ENCODE results near the gene PCGF2. TPM values are rescaled to one million over a fixed set of nuclear protein-coding genes. Genes with fewer than 3 reads are reported as not detected.

Gene PCGF2
- total and polyA plus RNA-seq, 7 experiments from 2014 or later = 0.09 to 2.7 (median 0.34) TPM; not detected in 4

DNA sequence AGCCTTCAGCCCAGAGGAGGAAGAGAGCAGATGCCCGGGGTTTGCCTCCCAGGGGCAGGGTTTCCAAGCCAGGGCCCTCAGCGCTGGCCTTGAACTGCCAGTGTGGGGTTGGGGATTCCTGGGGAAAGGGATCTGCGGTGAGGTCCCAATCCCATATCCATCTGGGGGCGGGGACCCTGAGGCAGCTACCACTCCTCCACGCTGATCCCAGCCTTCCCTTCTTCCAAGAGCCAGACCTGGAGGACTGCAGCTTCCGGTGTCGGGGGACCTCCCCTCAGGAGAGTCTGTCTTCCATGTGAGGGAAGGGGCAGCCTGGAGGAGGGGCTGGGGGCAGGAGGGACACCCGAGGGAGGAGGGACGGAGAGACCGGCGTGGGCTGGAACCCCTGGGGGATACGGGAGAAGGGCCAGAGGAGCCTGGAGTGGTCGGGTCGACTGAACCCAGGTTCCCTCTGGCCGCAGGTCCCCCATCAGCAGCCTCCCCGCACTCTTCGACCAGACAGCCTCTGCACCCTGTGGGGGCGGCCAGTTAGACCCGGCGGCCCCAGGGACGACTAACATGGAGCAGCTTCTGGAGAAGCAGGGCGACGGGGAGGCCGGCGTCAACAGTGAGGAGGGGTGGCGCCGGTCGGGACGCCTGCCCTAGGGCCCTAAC lies 28.7 kb downstream of the PCGF2 start:
- ATAC-seq (no peak), DNase-seq (no peak)
- H3K27me3 Mint-ChIP-seq = no peaks in the 10 kb centered on the region
- H3K36me3 Mint-ChIP-seq = peaks cover 0 to 42% (median 22%) of the 10 kb centered on the region in 5 donors
- Histone ChIP-seq H3K9me3 (ENCODE audit: control insufficient read depth in 2 of 3, low read length in 3 of 3) (no peaks in the 10 kb centered on the region), H3K36me3 (ENCODE audit: control insufficient read depth in 2 of 3, insufficient read depth in 3 of 3, low read length in 3 of 3) (peaks cover 26 to 95% (median 30%) of the 10 kb centered on the region in 3 experiments), H3K27me3 (ENCODE audit: control insufficient read depth in 2 of 2, insufficient read depth in 2 of 2, low read length in 2 of 2) (no peaks in the 10 kb centered on the region), H3K4me1 (ENCODE audit: control insufficient read depth in 2 of 2, insufficient read depth in 2 of 2, low read length in 2 of 2) (peaks cover 0 to 3% of the 10 kb centered on the region in 2 donors), H3K4me3 (ENCODE audit: low read length) (no peak overlapping the region), H3K27ac (ENCODE audit: low read depth, low read length) (peak overlapping the region; percentile 14)
- intact Hi-C loops (cut with micrococcal nuclease) = no loop called here
- no peak overlapping the region for H3K4me3 Mint-ChIP-seq
- ChIA-PET CTCF (interaction anchor here (1.0 to 1.4 kb wide), 2 partner anchors 16 to 42 kb away, joined by 5 to 7 read pairs; no protein-coding TSS in a partner anchor), POLR2A (interaction anchor here (0.8 to 15.9 kb wide), 6 partner anchors 9 to 35 kb away, joined by 3 to 317 read pairs (median 5); partner anchors contain the start of genes MLLT6 and PSMB3)
- peak overlapping the region in 6 of 9 donors; percentile 53 to 83 (median 72) for H3K27ac Mint-ChIP-seq
- peaks cover 24 to 61% (median 38%) of the 10 kb centered on the region in 7 donors for H3K4me1 Mint-ChIP-seq
- no peaks in the 10 kb centered on the region for H3K9me3 Mint-ChIP-seq

DNA sequence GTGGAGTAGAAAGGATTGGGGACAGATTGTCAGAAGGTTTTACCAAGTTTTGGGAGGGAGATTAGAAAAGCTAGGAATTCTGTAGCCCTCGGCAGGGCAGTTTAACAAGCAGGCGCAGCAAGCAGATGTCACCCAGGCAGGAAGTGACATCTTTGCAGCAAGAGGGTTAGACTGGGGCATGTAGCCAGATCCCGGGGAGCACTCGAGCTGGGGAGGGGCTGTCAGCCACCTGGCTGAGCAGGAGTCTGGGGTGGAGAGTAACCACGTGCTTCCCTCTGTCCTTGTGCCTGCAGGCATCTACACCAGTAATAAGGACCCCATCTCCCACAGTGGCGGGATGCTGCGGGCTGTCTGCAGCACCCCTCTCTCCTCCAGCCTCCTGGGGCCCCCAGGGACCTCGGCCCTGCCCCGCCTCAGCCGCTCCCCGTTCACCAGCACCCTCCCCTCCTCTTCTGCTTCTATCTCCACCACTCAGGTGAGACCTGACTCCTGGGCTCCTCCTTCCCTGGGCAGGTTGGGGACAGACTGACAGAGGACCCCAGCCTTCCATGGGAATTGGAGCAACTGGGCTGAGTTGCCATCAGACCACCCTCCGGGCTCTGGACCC lies 30.9 kb downstream of the PCGF2 start:
- intact Hi-C loops (cut with micrococcal nuclease) = no loop called here
- POLR2A ChIA-PET = interaction anchor here (0.9 to 15.9 kb wide), 4 partner anchors 8 to 14 kb away, joined by 4 to 317 read pairs (median 28); partner anchors contain the start of gene MLLT6
- Histone ChIP-seq H3K9me3 (ENCODE audit: control insufficient read depth in 2 of 3, low read length in 3 of 3) (no peaks in the 10 kb centered on the region), H3K27me3 (ENCODE audit: control insufficient read depth in 2 of 2, insufficient read depth in 2 of 2, low read length in 2 of 2) (no peaks in the 10 kb centered on the region), H3K27ac (ENCODE audit: low read depth, low read length) (no peak overlapping the region), H3K4me3 (ENCODE audit: low read length) (no peak overlapping the region), H3K4me1 (ENCODE audit: control insufficient read depth in 2 of 2, insufficient read depth in 2 of 2, low read length in 2 of 2) (peaks cover 0 to 3% of the 10 kb centered on the region in 2 donors), H3K36me3 (ENCODE audit: control insufficient read depth in 2 of 3, insufficient read depth in 3 of 3, low read length in 3 of 3) (peaks cover 26 to 99% (median 38%) of the 10 kb centered on the region in 3 experiments)
- H3K36me3 Mint-ChIP-seq = peaks cover 0 to 49% (median 22%) of the 10 kb centered on the region in 5 donors
- peaks cover 18 to 46% (median 34%) of the 10 kb centered on the region in 7 donors for H3K4me1 Mint-ChIP-seq
- H3K4me3 Mint-ChIP-seq = peak overlapping the region in 1 of 10 donors; percentile 41
- CTCF ChIA-PET = interaction anchor here (1.2 kb wide), 1 partner anchor 11 kb away, joined by 4 read pairs; no protein-coding TSS in a partner anchor
- no peaks in the 10 kb centered on the region for H3K27me3 Mint-ChIP-seq
- peak overlapping the region; percentile 42 to 81 (median 67) for H3K27ac Mint-ChIP-seq
- no peaks in the 10 kb centered on the region for H3K9me3 Mint-ChIP-seq
- DNase-seq (no peak), ATAC-seq (no peak)

DNA sequence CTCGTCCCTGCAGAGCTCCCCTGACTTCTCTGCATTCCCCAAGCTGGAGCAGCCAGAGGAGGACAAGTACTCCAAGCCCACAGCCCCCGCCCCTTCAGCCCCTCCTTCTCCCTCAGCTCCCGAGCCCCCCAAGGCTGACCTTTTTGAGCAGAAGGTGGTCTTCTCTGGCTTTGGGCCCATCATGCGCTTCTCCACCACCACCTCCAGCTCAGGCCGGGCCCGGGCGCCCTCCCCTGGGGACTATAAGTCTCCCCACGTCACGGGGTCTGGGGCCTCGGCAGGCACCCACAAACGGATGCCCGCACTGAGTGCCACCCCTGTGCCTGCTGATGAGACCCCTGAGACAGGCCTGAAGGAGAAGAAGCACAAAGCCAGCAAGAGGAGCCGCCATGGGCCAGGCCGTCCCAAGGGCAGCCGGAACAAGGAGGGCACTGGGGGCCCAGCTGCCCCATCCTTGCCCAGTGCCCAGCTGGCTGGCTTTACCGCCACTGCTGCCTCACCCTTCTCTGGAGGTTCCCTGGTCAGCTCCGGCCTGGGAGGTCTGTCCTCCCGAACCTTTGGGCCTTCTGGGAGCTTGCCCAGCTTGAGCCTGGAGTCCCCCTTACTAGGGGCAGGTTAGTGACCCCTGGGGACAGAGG lies 31.6 kb downstream of the PCGF2 start:
- peaks cover 0 to 3% of the 10 kb centered on the region in 2 donors for H3K4me1 ChIP-seq (ENCODE audit: control insufficient read depth in 2 of 2, insufficient read depth in 2 of 2, low read length in 2 of 2)
- H3K27ac Mint-ChIP-seq = peak overlapping the region in 6 of 9 donors; percentile 47 to 81 (median 76)
- no peak for DNase-seq
- H3K4me3 ChIP-seq (ENCODE audit: low read length) = no peak overlapping the region
- no peak for ATAC-seq
- intact Hi-C loops (cut with micrococcal nuclease) = no loop called here
- peak overlapping the region in 1 of 10 donors; percentile 41 for H3K4me3 Mint-ChIP-seq
- H3K27ac ChIP-seq (ENCODE audit: low read depth, low read length) = no peak overlapping the region
- no peaks in the 10 kb centered on the region for H3K9me3 Mint-ChIP-seq
- peaks cover 18 to 48% (median 36%) of the 10 kb centered on the region in 7 donors for H3K4me1 Mint-ChIP-seq
- peaks cover 25 to 99% (median 33%) of the 10 kb centered on the region in 3 experiments for H3K36me3 ChIP-seq (ENCODE audit: control insufficient read depth in 2 of 3, insufficient read depth in 3 of 3, low read length in 3 of 3)
- no peaks in the 10 kb centered on the region for H3K27me3 Mint-ChIP-seq
- peaks cover 0 to 51% (median 22%) of the 10 kb centered on the region in 5 donors for H3K36me3 Mint-ChIP-seq
- ChIA-PET POLR2A (interaction anchor here (0.9 to 15.9 kb wide), 5 partner anchors 8 to 15 kb away, joined by 4 to 317 read pairs (median 4); partner anchors contain the start of gene MLLT6), CTCF (interaction anchor here (1.1 to 1.2 kb wide), 2 partner anchors 12 to 18 kb away, joined by 4 to 6 read pairs; no protein-coding TSS in a partner anchor)
- no peaks in the 10 kb centered on the region for H3K9me3 ChIP-seq (ENCODE audit: control insufficient read depth in 2 of 3, low read length in 3 of 3)
- no peaks in the 10 kb centered on the region for H3K27me3 ChIP-seq (ENCODE audit: control insufficient read depth in 2 of 2, insufficient read depth in 2 of 2, low read length in 2 of 2)

DNA sequence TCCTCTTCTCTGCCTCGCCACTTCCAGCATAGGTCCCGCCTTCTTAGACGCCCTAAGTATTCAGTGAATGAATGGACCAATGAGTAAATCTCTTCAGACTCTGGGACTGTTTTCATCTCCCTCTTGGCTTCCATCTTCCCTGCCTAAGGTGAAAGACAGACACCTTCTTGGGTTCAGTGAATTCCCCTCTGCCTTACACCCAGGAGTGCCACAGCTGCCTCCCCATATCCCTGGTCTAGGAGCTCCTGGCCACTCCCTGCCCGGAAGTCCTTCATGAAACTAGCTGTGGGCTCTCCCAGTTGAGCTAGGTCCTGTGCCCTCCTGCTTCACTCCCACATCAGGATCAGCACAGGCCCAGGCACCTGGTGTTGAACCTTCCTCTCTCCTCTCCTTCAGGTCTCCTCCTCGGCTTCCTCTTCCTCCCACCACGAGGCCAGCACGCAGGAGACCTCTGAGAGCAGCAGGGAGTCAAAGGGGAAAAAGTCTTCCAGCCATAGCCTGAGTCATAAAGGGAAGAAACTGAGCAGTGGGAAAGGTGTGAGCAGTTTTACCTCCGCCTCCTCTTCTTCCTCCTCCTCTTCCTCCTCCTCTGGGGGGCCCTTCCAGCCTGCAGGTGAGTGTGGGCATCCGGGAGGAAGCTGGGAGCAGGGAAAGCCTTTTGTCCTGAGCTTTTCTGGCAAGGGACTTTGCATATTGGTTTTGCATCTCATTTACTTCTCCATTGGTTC lies 32.8 kb downstream of the PCGF2 start:
- no peak for DNase-seq
- ChIA-PET CTCF (interaction anchor here (1.1 to 2.6 kb wide), 2 partner anchors 12 to 19 kb away, joined by 6 to 9 read pairs; no protein-coding TSS in a partner anchor), POLR2A (interaction anchor here (1.9 to 15.9 kb wide), 3 partner anchors 8 to 13 kb away, joined by 4 to 317 read pairs (median 53); partner anchors contain the start of gene MLLT6)
- H3K27me3 ChIP-seq (ENCODE audit: control insufficient read depth in 2 of 2, insufficient read depth in 2 of 2, low read length in 2 of 2) = no peaks in the 10 kb centered on the region
- H3K4me1 ChIP-seq (ENCODE audit: control insufficient read depth in 2 of 2, insufficient read depth in 2 of 2, low read length in 2 of 2) = peaks cover 0 to 3% of the 10 kb centered on the region in 2 donors
- H3K27ac ChIP-seq (ENCODE audit: low read depth, low read length) = no peak overlapping the region
- Mint-ChIP-seq H3K4me3 (no peak overlapping the region), H3K4me1 (peaks cover 18 to 49% (median 37%) of the 10 kb centered on the region in 7 donors), H3K9me3 (no peaks in the 10 kb centered on the region), H3K27ac (peak overlapping the region in 7 of 9 donors; percentile 12 to 74 (median 61)), H3K27me3 (no peaks in the 10 kb centered on the region), H3K36me3 (peaks cover 0 to 52% (median 17%) of the 10 kb centered on the region in 5 donors)
- H3K4me3 ChIP-seq (ENCODE audit: low read length) = no peak overlapping the region
- intact Hi-C loops (cut with micrococcal nuclease) = no loop called here
- ATAC-seq = no peak
- peaks cover 19 to 99% (median 26%) of the 10 kb centered on the region in 3 experiments for H3K36me3 ChIP-seq (ENCODE audit: control insufficient read depth in 2 of 3, insufficient read depth in 3 of 3, low read length in 3 of 3)
- no peaks in the 10 kb centered on the region for H3K9me3 ChIP-seq (ENCODE audit: control insufficient read depth in 2 of 3, low read length in 3 of 3)

DNA sequence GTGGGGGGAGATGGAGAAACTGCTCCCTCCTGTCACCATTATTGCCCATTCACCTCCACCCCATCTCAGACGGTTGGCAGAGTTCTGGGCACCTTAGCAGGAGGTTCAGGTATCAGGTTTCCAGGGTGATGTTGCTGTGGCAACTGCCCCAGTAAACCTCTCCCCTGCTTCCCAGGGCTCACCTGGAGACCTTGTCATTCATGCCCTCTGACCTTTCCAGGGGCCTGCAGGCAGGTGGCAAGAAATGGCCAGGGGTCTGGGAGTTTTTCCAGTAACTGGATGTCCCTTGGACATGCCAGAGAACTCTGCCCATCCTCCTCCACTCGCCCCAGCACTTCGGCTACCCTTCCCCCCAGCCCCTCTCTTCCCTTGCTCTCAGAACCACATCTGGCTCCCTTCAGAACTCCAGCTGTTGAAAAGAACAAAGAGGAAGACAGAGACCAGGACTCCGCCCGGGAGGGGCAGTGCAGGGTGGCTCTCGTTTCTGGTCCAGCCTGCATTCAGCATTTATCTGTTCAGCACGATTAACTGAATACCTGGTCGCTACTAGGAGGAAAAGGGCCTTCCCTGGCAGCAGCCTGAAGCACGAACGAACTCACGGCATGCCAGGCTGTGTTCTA lies 34.6 kb downstream of the PCGF2 start:
- ChIA-PET CTCF (interaction anchor here (2.6 kb wide), 1 partner anchor 14 kb away, joined by 9 read pairs; no protein-coding TSS in a partner anchor), POLR2A (interaction anchor here (14.1 to 15.9 kb wide), 2 partner anchors 6 to 8 kb away, joined by 317 read pairs; partner anchors contain the start of gene MLLT6)
- Mint-ChIP-seq H3K4me1 (peaks cover 28 to 59% (median 43%) of the 10 kb centered on the region in 7 donors), H3K27ac (peak overlapping the region in 7 of 9 donors; percentile 25 to 57 (median 48)), H3K4me3 (no peak overlapping the region), H3K9me3 (no peaks in the 10 kb centered on the region), H3K36me3 (peaks cover 8 to 62% (median 20%) of the 10 kb centered on the region in 5 donors), H3K27me3 (no peaks in the 10 kb centered on the region)
- Histone ChIP-seq H3K36me3 (ENCODE audit: control insufficient read depth in 2 of 3, insufficient read depth in 3 of 3, low read length in 3 of 3) (peaks cover 32 to 100% (median 38%) of the 10 kb centered on the region in 3 experiments), H3K4me1 (ENCODE audit: control insufficient read depth in 2 of 2, insufficient read depth in 2 of 2, low read length in 2 of 2) (peaks cover 0 to 4% of the 10 kb centered on the region in 2 donors), H3K4me3 (ENCODE audit: low read length) (no peak overlapping the region), H3K27me3 (ENCODE audit: control insufficient read depth in 2 of 2, insufficient read depth in 2 of 2, low read length in 2 of 2) (no peaks in the 10 kb centered on the region), H3K27ac (ENCODE audit: low read depth, low read length) (no peak overlapping the region), H3K9me3 (ENCODE audit: control insufficient read depth in 2 of 3, low read length in 3 of 3) (no peaks in the 10 kb centered on the region)
- ATAC-seq = no peak
- DNase-seq = no peak
- intact Hi-C loops (cut with micrococcal nuclease) = no loop called here
